SK-N-DZ (cell line): ENCODE results near the gene PROKR1.

Experiments used
- DNase-seq: peaks from one replicate; pipeline ENCODE4 v3.0.0-alpha.2; 2015; ENCODE audit warnings: low spot score

The PROKR1 gene

DNA sequence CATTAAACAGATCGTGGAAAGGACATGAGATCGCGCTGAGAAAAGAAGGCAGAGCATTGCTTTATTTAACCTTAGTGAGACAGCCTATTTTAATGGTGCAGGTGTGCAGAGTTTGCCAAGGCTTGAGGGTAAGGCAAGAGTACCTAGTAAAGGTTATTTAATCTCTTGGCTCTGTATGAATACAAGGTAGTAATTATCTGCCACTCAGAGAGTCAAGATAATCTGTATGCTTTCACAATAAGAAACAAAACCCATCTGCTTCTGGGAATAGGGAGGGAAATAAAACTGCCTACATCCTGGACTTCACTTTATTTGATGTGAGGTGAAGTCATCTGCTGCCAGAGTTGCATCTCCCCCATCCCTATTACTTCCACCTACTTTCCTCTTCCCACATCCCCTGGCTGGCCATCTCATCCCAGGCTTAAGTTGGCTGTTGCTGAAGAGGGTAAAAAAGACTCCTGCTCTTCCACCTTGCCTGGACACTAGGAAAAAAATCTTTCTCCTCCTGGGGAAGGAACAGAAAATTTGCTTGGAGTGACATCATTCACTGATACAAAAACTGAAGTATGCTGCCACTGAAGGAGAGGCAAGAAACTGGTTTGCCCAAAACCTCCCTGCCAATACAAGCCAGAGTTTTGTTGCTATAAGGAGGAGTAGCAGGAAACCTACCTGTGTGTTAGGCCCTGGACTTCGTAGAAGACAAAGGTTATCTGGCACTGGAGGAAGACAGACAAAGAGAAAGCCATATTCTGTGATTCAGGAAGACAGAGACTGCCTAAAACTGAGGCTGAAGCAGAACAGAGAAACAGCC lies 55.4 kb downstream of the PROKR1 start:
- no peak for DNase-seq

DNA sequence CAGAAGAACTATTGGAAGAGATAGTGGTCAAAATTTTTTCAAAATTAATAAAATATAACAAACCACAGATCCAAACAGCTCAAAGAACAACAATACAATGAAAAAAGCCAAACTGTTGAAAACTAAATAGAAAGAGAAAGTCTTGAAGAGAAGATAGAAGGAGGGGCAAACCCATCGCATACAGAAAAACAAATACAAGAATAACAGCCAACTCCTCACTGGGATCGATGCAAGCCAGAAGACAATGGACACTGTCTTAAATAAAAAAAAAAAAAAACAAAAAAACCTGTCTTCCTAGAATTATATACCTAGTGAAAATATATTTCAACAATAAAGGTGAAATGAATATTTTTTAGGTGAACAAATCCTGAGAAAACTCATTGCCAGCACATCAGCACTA lies 57.2 kb downstream of the PROKR1 start:
- no peak for DNase-seq

DNA sequence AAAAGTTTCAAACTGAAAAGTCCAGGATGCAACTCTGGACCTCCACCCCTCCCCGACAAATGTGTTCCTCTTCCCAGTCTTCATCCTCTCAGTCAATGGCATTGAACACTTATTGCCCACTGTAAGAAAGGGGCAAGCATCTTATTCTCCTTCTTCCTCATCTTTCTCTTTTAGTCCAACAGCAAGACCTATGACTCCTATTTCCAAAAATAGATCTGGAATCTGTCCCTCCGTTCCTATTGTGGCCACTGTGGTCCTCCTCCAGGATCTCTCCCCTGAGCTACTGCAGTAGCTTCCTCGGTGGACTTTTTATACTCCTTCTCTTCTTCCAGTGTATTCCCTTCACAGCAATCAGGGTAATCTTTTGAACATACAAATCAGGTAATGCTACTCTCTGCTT lies 63.3 kb downstream of the PROKR1 start:
- no peak for DNase-seq
